Measurements from ENCODE around the gene UNC50. TPM values are rescaled to one million over a fixed set of nuclear protein-coding genes. Genes with fewer than 3 reads are reported as not detected.

The UNC50 gene
- total RNA-seq = 10 to 100 TPM; 28.3 to 33.7 TPM
- long read RNA-seq, transcript UNC50-201 (6 exons, 1,143 nt) = major isoform, 18 of 28 reads
- long read RNA-seq, partial matches to known transcripts = 1 of 28 reads
- long read RNA-seq, other reads (novel, unspliced or antisense) = 9 of 28 reads

DNA sequence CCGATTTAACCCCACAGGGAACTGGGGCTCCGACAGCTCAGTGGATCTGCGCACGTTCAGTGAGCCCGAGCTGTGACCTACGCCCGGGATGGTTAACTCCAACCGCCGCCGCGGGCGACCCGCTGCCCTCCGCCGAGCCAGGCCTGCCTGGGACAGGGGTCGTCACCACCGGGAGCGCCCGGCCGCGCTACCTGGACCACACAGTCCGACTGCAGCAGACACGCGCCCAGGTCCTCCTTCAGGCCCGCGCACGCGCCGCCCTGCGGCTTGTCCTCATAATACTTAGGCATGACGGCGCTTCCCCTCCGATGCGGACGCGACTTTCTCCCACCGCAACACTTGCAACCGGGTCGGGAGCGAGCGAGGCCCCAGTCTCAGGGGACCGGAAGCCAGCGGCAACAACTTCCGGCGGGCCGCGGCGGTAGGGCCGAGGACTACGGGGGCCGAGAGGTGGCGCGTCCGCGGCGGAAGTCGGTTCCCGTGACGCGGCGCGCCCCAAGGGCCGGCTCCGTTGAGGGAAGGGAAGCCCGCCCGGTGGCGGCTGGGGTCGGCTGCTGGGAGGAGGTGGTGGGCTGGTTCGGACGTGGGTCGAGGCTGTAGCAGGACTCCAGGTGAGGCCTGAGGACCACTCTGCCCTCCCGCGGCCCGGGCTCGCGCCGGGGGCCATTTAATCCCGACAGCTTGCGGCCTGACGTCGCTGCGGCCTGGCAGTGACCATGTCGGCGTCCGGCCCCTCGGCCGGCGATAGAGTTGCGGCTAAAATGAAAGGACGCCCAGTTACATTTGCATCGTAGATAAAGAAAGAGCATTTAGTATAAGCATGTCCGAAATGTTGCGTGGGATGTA, at the start of gene UNC50, which contains the start of gene COA5:
Gene UNC50, plus strand, starts transcription at position 474 of the 846 bp plus-strand sequence. CDS start 1,171 bp downstream, outside the sequence.
Gene COA5, minus strand, starts transcription at position 397 of the 846 bp plus-strand sequence. Its CDS starts 107 bp downstream, at position 290.
- ATAC-seq (peak; percentile 97 to 98), DNase-seq (peak; percentile 93)
- intact Hi-C loops (cut with DNase I) = loop anchor here (5.0 to 10.0 kb wide), 4 partner anchors 46 to 196 kb away; partner anchors contain the start of gene INPP4A (in 1 of the 2)

DNA sequence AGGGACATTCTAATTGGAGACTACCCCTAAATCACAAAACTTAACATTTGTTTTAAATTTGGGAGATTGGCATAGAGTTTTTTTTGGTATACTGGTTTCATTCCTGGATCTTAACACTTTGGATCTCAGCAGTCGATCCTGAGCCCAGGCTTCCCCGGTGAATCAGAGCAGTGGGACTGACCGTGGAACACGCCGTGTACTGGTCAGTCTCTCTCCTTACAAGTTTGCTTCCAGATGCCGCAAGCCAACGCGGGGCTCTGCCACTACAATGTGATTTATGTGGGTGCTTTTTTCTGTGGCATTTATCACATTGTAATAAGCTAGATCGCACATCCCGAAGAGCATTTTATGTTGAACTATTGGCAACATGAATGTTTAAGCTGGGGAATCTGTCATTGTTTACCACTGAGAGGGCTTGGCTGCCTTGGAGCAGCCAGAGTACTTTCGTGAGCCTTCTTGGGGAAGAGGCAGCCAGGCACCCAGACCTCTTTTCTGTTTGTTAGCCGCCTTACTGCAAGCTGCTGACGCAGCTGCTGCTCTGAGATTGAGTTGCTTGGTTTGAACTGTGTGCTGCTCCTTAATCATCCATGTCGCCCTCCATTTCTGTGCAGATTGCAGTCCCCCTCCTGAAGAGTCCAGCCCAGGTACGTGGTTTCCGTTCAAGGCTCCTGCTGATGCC, 49.4 kb upstream of the UNC50 start:
- no peak for ATAC-seq
- intact Hi-C loops (cut with DNase I) = no loop called here

GRCh38 chr2:98559581-98559980, 48.8 kb upstream of the UNC50 start:
- DNase-seq = no peak
- no peak for ATAC-seq
- intact Hi-C loops (cut with DNase I) = no loop called here

More for the DNA sequence above, 49.4 kb upstream of the UNC50 start:
- DNase-seq = no peak

- peak; percentile 61 for DNase-seq
- peak; percentile 88 to 89 for ATAC-seq
- intact Hi-C loops (cut with DNase I) = loop anchor here in 1 of 2 donors (5.0 kb wide), 2 partner anchors 47 to 53 kb away; partner anchors contain the start of genes COA5 and UNC50
These were observed 48.1 kb upstream of the UNC50 start for GRCh38 chr2:98560256-98560771.

DNA sequence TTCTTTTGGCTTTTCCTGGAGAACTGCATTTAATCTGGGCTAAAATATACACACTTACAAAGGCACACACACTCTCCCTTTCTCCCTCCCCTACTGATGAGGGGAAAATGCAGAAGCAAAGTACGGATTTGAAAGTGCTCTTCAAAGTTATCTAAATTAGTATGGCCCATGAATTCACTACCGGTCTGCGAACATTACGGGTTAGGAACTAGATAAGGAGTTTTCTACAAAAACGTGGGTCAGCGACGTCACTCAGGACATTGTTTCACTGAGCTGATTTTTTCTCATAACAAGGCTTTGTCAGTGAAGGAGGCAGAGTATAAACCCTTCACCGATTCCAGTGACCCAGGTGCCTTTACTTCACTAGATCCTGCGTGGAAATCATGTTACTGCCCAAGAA, 47.4 kb upstream of the UNC50 start:
- no peak for ATAC-seq
- DNase-seq = no peak
- intact Hi-C loops (cut with DNase I) = loop anchor here in 1 of 2 donors (5.0 kb wide), 2 partner anchors 46 to 54 kb away; partner anchors contain the start of genes COA5 and UNC50

GRCh38 chr2:98561902-98562695, 46.3 kb upstream of the UNC50 start:
- DNase-seq (no peak), ATAC-seq (peak; percentile 40 to 45)
- intact Hi-C loops (cut with DNase I) = loop anchor here in 1 of 2 donors (5.0 kb wide), 2 partner anchors 45 to 55 kb away; partner anchors contain the start of genes COA5 and UNC50

- DNase-seq (no peak), ATAC-seq (no peak)
- intact Hi-C loops (cut with DNase I) = loop anchor here in 1 of 2 donors (5.0 kb wide), 2 partner anchors 44 to 56 kb away; partner anchors contain the start of genes COA5 and UNC50
These were observed 45.0 kb upstream of the UNC50 start for GRCh38 chr2:98563394-98563793.

- intact Hi-C loops (cut with DNase I) = loop anchor here in 1 of 2 donors (5.0 kb wide), 2 partner anchors 43 to 57 kb away; partner anchors contain the start of genes COA5 and UNC50
- ATAC-seq (no peak), DNase-seq (no peak)
These were observed 43.8 kb upstream of the UNC50 start for GRCh38 chr2:98564541-98565132.

GRCh38 chr2:98565286-98565860, 43.0 kb upstream of the UNC50 start:
- DNase-seq (no peak), ATAC-seq (no peak)
- intact Hi-C loops (cut with DNase I) = no loop called here

GRCh38 chr2:98565941-98566340, 42.4 kb upstream of the UNC50 start:
- intact Hi-C loops (cut with DNase I) = no loop called here
- no peak for DNase-seq
- ATAC-seq = no peak

- ATAC-seq = no peak
- intact Hi-C loops (cut with DNase I) = no loop called here
- DNase-seq = no peak
These were observed 40.0 kb upstream of the UNC50 start for GRCh38 chr2:98568161-98568956.

DNA sequence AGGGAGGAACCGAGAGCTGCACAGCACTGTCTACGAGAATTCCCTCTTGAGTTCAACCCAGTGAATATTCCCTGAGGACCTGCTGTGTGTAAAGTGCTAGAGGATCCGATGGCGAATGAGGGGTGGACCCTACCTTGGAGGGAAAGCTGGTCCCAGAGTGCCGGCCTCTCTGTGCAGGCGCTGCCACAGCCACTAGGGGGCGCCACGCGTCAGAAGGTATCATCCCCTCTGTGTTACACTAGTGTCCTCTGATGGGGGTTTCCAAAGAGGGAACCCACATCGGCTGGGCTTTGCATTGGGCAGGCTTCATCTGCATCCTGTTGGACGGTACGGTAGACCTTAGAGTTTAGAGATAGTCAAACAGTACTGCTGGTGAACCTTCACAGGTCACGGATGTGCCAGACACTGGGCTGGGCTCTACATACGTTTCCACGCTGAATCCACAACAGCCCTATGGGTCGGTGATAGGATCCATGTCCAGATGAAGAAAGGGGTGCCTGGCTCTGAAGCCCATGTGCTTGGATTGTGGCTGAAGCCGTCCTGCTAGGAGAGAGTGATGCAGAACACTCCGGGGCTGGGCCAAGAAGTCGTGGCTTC, 39.1 kb upstream of the UNC50 start:
- intact Hi-C loops (cut with DNase I) = no loop called here

DNA sequence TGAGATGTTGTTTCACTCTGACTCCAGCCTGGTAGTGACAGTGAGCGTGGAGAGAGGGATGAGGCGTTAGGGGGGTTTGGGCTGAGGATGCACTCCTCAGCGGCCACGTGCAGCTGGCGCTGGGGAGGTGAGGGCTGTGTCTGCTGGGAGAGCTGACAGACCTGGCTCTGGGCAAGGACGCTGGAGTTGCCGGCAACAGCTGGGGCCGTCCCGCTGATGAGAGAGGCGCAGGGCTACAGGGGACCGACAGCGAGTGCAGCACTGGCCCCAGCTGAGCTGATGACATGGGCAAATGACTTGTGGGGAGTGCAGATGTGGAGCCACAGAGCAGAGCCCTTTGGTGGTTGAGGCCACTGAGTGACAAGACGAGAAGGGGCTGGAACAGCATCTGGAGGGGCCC, 38.5 kb upstream of the UNC50 start:
- DNase-seq = no peak
- intact Hi-C loops (cut with DNase I) = loop anchor here in 1 of 2 donors (10.0 kb wide), 1 partner anchor 155 kb away; no protein-coding TSS in a partner anchor
- no peak for ATAC-seq

More for the DNA sequence above, 39.1 kb upstream of the UNC50 start:
- peak; percentile 41 for DNase-seq
- ATAC-seq = peak in 1 of 2 donors; percentile 43

DNA sequence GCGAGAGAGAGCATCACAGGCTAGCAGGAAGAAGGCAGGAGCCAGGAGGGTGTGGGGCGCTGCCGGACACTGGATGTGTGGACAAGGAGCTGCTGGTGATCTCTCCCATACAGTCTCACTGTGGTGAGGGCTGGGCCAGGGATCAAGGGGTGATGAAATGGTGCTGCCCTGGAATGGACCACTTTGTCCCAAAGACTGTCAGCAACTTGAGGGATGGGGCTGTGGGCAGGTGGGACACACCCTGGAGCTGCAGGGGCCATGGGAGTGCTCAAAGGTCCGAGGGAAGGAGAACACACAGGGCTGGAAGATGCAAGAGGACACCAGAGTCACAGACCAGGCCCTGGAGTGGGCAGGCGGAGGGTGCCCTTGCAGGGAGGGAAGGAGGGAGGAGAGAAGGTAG, 38.0 kb upstream of the UNC50 start:
- intact Hi-C loops (cut with DNase I) = loop anchor here in 1 of 2 donors (10.0 kb wide), 1 partner anchor 156 kb away; no protein-coding TSS in a partner anchor
- DNase-seq (no peak), ATAC-seq (no peak)

GRCh38 chr2:98571121-98571701, 37.2 kb upstream of the UNC50 start:
- DNase-seq (no peak), ATAC-seq (no peak)
- intact Hi-C loops (cut with DNase I) = loop anchor here in 1 of 2 donors (10.0 kb wide), 1 partner anchor 156 kb away; no protein-coding TSS in a partner anchor

GRCh38 chr2:98571796-98572195, 36.6 kb upstream of the UNC50 start:
- intact Hi-C loops (cut with DNase I) = loop anchor here in 1 of 2 donors (10.0 kb wide), 1 partner anchor 157 kb away; no protein-coding TSS in a partner anchor
- no peak for ATAC-seq
- no peak for DNase-seq
